ENCODE results near the gene CTRB1.
"Not testable (repeated sequence)": the region's sequence is repeated elsewhere in the genome, so short reads cannot be mapped to it uniquely, and the experiment has no call there.

The CTRB1 gene

GRCh38 chr16:75257886-75258806 lies 39.4 kb downstream of the CTRB1 start:
- DNase-seq = no peak

GRCh38 chr16:75258807-75259141 lies 40.0 kb downstream of the CTRB1 start:
- no peak for DNase-seq

- no peak for DNase-seq
Observed at GRCh38 chr16:75260851-75261589, 42.2 kb downstream of the CTRB1 start.

GRCh38 chr16:75261590-75262078 lies 42.8 kb downstream of the CTRB1 start:
- no peak for DNase-seq

GRCh38 chr16:75262104-75262799 lies 43.5 kb downstream of the CTRB1 start:
- no peak for DNase-seq

- DNase-seq = no peak
Observed at GRCh38 chr16:75262800-75263127, 44.0 kb downstream of the CTRB1 start.

GRCh38 chr16:75263291-75263962 lies 44.6 kb downstream of the CTRB1 start:
- DNase-seq = no peak

- DNase-seq = no peak
Observed at GRCh38 chr16:75263963-75264445, 45.2 kb downstream of the CTRB1 start.

GRCh38 chr16:75264457-75264998 lies 45.7 kb downstream of the CTRB1 start:
- no peak for DNase-seq

GRCh38 chr16:75264999-75265910 lies 46.5 kb downstream of the CTRB1 start:
- no peak for DNase-seq

- no peak for DNase-seq
Observed at GRCh38 chr16:75265911-75266701, 47.3 kb downstream of the CTRB1 start.

GRCh38 chr16:75266738-75267630 lies 48.2 kb downstream of the CTRB1 start:
- DNase-seq = no peak

GRCh38 chr16:75267631-75268264 lies 49.0 kb downstream of the CTRB1 start:
- no peak for DNase-seq

GRCh38 chr16:75269358-75269757 lies 50.6 kb downstream of the CTRB1 start:
- not testable (repeated sequence) for DNase-seq

- no peak for DNase-seq
Observed at GRCh38 chr16:75271441-75272096, 52.8 kb downstream of the CTRB1 start.

GRCh38 chr16:75272097-75272551 lies 53.3 kb downstream of the CTRB1 start:
- DNase-seq = no peak

- DNase-seq = not testable (repeated sequence)
Observed at GRCh38 chr16:75272629-75273028, 53.8 kb downstream of the CTRB1 start.
